ENCODE results near the gene KRT9. TPM values are rescaled to one million over a fixed set of nuclear protein-coding genes. Genes with fewer than 3 reads are reported as not detected.

The KRT9 gene
- total and polyA plus RNA-seq, 2 of the 13 experiments (the other 11 are each of a cell fraction or from before 2014, with no cell fraction given), result not detected

- no peaks in the 10 kb centered on the region for H3K79me2 ChIP-seq (ENCODE audit: insufficient read depth, low read length)
- H3K9ac ChIP-seq (ENCODE audit: insufficient read depth, low read depth, low read length), result no peak overlapping the region
- in situ Hi-C loops (cut with HindIII; ENCODE audit: extremely low pct_ligation_motif_present, low pct_unique_long_range_greater_than_20kb) (no loop called here), intact Hi-C loops (cut with micrococcal nuclease; ENCODE audit: unreplicated experiment) (no loop called here)
- H3K4me3 ChIP-seq (replicated peaks in 1 of 3; ENCODE audit: insufficient read depth in 1 of 3, low read depth in 2 of 3, low read length in 3 of 3), result no peak overlapping the region
- peaks cover 0 to 5% of the 10 kb centered on the region in 2 experiments; a peak in 1 of 5 replicates for H3K27me3 ChIP-seq (ENCODE audit: control insufficient read depth in 1 of 2, insufficient read depth in 2 of 2, low read length in 2 of 2)
- H3K27ac ChIP-seq (ENCODE audit: extremely low read length, insufficient read depth, low read length), result no peak overlapping the region
- TF ChIP-seq ZNF629 (CRISPR knock-in tag; conservative IDR thresholded peaks at IDR 0.05), result peak; percentile 69; the same call in 1 of the 2 replicates
- TF ChIP-seq KMT2B (CRISPR knock-in tag; IDR thresholded peaks at IDR 0.05), result no peak
- FAIRE-seq (no peak), ATAC-seq (no peak), DNase-seq (ENCODE audit: low spot score) (no peak)
- CTCF ChIA-PET (ENCODE audit: low intra/inter-chr PET ratio, low total read pairs), result no interaction called here
- H3K4me1 ChIP-seq (ENCODE audit: insufficient read depth, low read length), result no peaks in the 10 kb centered on the region
- no TSS peak for BruUV-seq (replicated peaks)
- WGBS (ENCODE audit: low lambda C conversion rate), result 32% methylated on average over 4 of the region's 4 CpGs
- H2AFZ ChIP-seq (ENCODE audit: low read length), result no peak overlapping the region
- no peaks in the 10 kb centered on the region for H3K9me3 ChIP-seq (ENCODE audit: low read length)
- H4K20me1 ChIP-seq (ENCODE audit: insufficient read depth, low read length), result no peaks in the 10 kb centered on the region
- no peaks in the 10 kb centered on the region for H3K36me3 ChIP-seq (replicated peaks in 1 of 2; ENCODE audit: control insufficient read depth in 1 of 2, insufficient read depth in 2 of 2, low read length in 2 of 2)
- H3K4me2 ChIP-seq (ENCODE audit: low read depth, low read length), result no peak overlapping the region
- POLR2A ChIA-PET, result no interaction called here
Measured at GRCh38 chr17:41600318-41600717, 28.5 kb upstream of the KRT9 start.

GRCh38 chr17:41599680-41600079 lies 27.8 kb upstream of the KRT9 start:
- ChIA-PET CTCF (ENCODE audit: low intra/inter-chr PET ratio, low total read pairs) (no interaction called here), POLR2A (no interaction called here)
- Histone ChIP-seq H3K79me2 (ENCODE audit: insufficient read depth, low read length) (no peaks in the 10 kb centered on the region), H3K27ac (ENCODE audit: extremely low read length, insufficient read depth, low read length) (no peak overlapping the region), H3K9ac (ENCODE audit: insufficient read depth, low read depth, low read length) (no peak overlapping the region), H3K4me1 (ENCODE audit: insufficient read depth, low read length) (no peaks in the 10 kb centered on the region), H3K36me3 (replicated peaks in 1 of 2; ENCODE audit: control insufficient read depth in 1 of 2, insufficient read depth in 2 of 2, low read length in 2 of 2) (no peaks in the 10 kb centered on the region), H2AFZ (ENCODE audit: low read length) (no peak overlapping the region), H3K9me3 (ENCODE audit: low read length) (no peaks in the 10 kb centered on the region), H3K4me3 (replicated peaks in 1 of 3; ENCODE audit: insufficient read depth in 1 of 3, low read depth in 2 of 3, low read length in 3 of 3) (no peak overlapping the region), H3K4me2 (ENCODE audit: low read depth, low read length) (no peak overlapping the region), H4K20me1 (ENCODE audit: insufficient read depth, low read length) (no peaks in the 10 kb centered on the region), H3K27me3 (ENCODE audit: control insufficient read depth in 1 of 2, insufficient read depth in 2 of 2, low read length in 2 of 2) (peaks cover 0 to 6% of the 10 kb centered on the region in 2 experiments; a peak in 1 of 5 replicates)
- ATAC-seq (no peak), DNase-seq (ENCODE audit: low spot score) (no peak), FAIRE-seq (no peak)
- TF ChIP-seq TBP (CRISPR knock-in tag; IDR thresholded peaks at IDR 0.05) (no peak), ZNF20 (CRISPR knock-in tag; IDR thresholded peaks at IDR 0.05) (no peak), HOXA5 (CRISPR knock-in tag; IDR thresholded peaks at IDR 0.05) (no peak), GPBP1L1 (CRISPR knock-in tag; IDR thresholded peaks at IDR 0.05) (no peak), JUNB (CRISPR knock-in tag; IDR thresholded peaks at IDR 0.05; ENCODE audit: borderline replicate concordance) (no peak)
- 0% methylated on average over 1 of the region's 1 CpG for WGBS (ENCODE audit: low lambda C conversion rate)
- BruUV-seq (replicated peaks), result no TSS peak
- intact Hi-C loops (cut with micrococcal nuclease; ENCODE audit: unreplicated experiment), result loop anchor here (10.0 kb wide), 1 partner anchor 65 kb away; no protein-coding TSS in a partner anchor
- in situ Hi-C loops (cut with HindIII; ENCODE audit: extremely low pct_ligation_motif_present, low pct_unique_long_range_greater_than_20kb), result no loop called here

Data from HepG2 (cell line).